CD4-positive, alpha-beta T cell treated with Interleukin-4 for 1 hour (primary cell): ENCODE measurements around the gene GALNT17.
"Not testable (repeated sequence)": the region's sequence is repeated elsewhere in the genome, so short reads cannot be mapped to it uniquely, and the experiment has no call there.

ENCODE experiments used
- DNase-seq, 2 donors: peaks; one replicate each; pipeline ENCODE4 v3.0.0-alpha.2; 2020 to 2022

The GALNT17 gene

GRCh38 chr7:71236230-71237105 lies 104.5 kb downstream of the GALNT17 start:
- DNase-seq, result no peak

GRCh38 chr7:71237945-71238344 lies 106.0 kb downstream of the GALNT17 start:
- no peak for DNase-seq

DNA sequence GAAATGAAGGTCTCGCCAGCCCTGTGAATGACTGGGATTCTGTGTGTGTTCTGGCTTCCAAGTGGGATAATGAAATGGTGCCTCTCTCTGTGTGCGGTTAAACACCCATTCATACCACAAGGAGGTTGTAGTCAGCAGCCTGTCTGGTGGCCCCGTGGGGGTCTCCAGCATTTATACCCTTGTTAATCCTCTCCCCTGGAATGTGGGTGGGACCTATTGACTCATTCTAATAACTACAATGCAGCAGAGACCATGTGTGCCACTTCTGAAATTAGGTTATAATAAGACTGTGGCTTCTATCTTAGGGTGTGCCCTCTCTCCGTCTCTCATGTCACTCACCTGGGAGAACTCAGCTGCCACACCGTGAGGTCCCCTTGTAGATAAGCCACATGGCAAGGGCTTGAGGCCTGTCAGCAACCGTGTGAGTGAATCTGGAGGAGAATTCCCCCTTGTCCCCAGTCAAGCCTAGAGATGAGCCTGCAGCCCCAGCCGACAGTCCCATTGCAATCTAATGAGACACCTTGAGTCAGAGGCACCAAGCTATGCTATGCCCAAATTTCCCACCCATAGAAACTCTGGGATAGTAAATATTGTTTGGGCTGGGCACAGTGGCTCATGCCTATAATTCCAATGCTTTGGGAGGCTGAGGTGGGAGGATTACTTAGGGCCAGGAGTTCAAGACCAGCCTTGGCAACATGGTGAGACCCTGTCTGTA lies 106.8 kb downstream of the GALNT17 start:
- DNase-seq, result no peak

DNA sequence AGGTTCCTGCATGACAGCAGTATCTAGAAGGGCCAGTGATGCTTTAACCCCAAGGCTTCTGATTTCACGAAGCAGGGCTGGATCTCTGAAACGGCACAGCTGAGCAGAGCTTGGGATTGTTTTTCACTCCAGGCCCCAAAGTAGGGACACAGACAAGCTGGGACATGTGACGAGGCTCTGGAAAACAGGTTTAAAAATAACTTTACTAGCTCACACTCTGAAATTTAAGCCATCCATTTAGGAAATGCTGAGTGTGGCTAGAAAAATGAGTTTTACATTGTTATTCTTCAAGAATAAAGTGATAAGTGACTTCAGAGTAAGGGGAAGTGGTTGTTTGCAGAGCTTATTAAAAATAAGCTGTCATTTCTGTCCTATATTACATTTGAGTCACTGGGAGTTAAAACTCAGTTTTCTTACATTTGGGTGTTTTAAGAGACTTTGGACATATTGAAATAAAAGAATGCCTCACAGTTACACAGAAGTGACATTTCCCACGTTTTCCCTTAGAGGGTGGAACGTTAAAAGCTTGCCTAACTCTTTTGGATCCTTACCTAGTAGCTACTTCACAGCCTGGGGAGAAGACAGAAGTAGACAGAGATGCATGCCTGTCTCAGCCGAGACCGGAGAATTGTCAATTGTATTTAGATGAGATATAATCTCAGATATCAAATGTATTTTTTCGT lies 107.8 kb downstream of the GALNT17 start:
- DNase-seq, result no peak

GRCh38 chr7:71243736-71244410 lies 111.9 kb downstream of the GALNT17 start:
- no peak for DNase-seq

DNA sequence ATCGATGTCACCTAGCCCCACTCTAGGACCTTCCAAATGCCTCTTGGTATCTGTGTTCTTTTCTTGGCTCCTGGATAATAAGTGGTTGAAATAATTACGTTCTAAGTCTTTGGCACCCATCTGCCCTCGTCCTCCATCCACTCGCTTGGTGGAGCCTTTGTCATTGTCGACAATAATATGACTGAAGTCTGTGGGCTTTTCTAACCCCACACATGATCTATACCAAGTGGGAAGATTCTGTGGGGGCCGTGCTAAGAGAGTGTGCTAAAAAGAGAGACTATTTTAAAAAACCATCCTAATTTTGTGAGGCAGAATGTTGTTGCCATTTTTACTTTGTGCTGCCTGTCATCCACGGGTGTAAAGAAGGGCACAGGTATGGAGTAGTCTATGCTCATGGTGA lies 113.1 kb downstream of the GALNT17 start:
- DNase-seq, result no peak

DNA sequence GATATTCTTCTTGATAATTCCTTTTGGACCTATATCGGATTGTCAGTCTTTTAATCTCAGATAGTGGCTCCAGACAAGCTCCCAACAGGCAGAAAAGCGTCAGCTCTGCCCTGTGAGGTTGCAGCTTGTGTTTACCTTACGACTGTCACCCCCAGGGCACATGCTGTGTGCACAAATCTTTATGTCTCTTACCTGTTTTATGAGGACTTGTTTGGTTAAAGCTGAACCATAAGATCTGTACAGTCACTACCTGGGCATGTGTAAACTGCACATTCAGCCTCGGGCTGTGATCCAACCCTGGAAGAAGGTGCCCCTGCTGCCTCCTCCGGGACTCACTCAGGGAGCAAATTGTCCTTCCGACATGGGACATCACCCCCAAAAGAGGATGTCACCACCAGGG lies 119.8 kb downstream of the GALNT17 start:
- no peak for DNase-seq

- no peak for DNase-seq
Observed at GRCh38 chr7:71254751-71255150, 122.8 kb downstream of the GALNT17 start.

DNA sequence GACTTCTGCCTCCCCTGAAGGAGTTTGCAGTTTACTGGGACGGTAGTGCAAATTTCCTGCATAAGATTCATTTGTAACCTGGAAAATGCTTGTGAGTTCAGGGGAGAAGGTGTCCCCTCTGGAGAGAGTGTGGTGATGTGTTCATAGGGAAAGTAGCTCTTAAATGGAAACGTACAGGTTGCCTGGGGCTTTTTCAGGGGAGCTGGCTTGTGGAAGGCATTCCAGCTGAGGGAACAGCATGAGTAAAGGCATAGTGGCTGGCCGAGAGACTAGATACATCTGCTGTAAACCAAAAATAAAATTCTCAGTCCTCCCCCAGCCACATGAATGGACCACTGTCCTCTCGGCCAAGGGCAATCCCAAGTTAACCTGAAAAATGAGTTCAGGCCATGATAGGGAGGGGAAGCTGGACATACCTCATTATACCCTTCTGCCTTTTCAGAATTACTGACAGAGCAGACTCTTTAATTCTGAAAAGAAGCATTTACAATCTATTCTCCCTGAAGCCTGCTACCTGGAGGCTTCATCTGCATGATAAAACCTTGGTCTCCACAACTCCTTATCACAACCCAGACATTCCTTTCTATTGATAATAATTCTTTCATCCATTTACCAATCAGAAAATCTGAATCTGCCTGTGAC lies 123.7 kb downstream of the GALNT17 start:
- no peak for DNase-seq

- DNase-seq, result no peak
Observed at GRCh38 chr7:71261066-71261465, 129.1 kb downstream of the GALNT17 start.

DNA sequence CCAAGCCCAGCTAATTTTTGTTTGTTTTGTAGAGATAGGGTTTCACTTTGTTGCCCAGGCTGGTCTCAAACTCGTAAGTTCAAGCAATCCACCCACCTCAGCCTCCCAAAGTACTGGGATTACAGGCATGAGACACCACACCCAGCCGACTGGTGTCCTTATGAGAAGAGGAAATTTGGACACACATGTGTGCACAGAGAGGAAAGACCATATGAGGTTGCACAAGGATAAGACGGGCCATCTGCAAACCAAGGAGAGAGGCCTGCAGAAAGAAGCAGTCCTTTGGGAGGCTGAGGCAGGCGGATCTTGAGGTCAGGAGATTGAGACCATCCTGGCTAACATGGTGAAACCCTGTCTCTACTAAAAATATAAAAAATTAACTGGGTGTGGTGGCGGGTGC lies 130.9 kb downstream of the GALNT17 start:
- DNase-seq, result not testable (repeated sequence)

GRCh38 chr7:71264005-71264404 lies 132.1 kb downstream of the GALNT17 start:
- no peak for DNase-seq

DNA sequence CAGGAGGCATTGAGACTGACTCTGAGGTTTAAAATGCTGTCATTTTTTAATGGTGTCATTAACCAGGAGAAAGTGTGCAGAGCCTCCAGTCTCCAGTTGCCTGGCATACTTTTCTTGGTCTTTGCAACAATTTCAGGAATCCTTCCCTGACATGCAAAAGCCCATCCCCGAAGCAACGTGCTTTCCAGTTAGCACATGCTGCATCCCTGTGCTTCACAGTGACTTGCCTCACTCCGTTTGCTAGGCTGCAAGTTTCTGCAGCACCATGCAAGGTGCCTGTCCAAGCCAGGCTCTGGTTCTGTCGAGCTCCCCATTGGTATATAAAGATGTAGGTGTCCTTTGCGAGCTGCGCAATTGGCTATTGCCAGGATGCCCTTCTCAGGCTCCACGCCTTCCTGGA lies 135.0 kb downstream of the GALNT17 start:
- DNase-seq, result no peak

GRCh38 chr7:71267734-71268469 lies 136.0 kb downstream of the GALNT17 start:
- DNase-seq, result no peak

DNA sequence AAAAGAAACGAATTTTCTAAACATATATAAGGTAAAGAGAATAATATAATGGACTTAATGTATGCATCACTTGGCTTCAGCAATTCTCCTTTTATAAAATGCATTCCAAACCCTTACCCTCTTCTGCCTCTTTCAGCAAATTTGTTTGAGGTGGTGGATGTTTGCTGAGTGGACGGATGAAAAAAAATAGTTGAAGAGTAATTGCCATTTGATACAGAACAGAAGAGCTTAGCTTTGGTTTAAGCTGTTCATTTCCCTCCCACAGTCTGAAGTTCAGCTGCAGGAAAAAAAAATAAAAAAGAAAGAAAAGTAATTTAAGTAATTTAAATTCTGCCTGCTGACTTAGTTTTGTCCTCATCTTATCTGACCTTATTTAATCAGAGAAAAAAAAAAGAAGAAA lies 138.6 kb downstream of the GALNT17 start:
- DNase-seq, result no peak

DNA sequence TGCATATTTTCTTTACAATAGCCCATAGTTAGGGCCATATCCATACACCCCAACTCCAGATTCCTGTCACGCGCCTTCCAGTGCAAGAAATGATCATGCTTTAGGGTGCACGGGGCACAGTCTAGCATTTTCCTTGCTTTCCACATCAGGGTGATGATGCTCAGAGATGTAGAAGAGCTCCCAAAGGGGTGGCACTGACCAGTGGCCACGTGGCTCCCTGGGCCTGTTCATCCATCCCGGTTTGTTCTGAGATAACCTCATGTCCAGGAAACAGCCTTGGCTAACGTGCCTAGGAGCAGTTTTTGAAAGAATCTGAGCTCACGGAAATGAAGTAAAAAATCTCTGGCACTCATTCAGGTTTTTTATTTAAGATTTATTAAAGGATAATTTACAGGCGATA lies 139.3 kb downstream of the GALNT17 start:
- DNase-seq, result no peak

- no peak for DNase-seq
Observed at GRCh38 chr7:71272509-71273490, 140.9 kb downstream of the GALNT17 start.

DNA sequence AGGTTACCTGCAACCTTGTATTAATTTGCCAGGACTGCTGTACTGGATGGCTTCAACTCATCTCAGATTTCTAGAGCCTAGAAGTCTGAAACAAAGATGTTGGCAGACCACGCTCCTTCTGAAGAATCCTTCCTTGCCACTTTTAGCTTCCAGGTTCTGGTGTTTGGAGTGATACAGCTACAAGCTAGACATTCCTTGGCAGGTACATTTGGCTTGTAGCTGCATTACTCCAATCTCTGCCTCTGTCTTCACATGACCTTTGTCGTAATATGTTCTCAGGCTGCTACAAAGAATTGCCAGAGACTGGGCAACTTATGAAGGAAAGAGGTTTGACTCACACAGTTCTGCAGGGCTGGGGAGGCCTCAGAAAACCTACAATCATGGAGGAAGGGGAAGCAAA lies 146.3 kb downstream of the GALNT17 start:
- DNase-seq, result no peak

- no peak for DNase-seq
Observed at GRCh38 chr7:71281261-71281660, 149.3 kb downstream of the GALNT17 start.

DNA sequence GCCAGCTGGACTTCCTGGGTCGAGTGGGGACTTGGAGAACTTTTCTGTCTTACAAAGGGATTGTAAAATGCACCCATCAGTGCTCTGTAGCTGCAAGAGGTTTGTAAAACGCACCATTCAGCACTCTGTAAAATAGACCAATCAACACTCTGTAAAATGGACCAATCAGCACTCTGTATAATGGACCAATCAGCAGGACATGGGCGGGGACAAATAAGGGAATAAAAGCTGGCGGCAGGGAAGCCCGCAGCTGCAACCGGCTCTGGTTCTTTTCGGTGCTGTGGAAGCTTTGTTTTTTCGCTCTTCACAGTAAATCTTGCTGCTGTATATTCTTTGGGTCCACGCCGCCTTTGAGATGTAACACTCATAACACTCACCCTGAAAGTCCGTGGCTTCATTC lies 151.9 kb downstream of the GALNT17 start:
- DNase-seq, result no peak
